Glomerular endothelial cell (primary cell): ENCODE data around the gene SAP30L. TPM values are rescaled to one million over a fixed set of nuclear protein-coding genes. Genes with fewer than 3 reads are reported as not detected.

Experiments used
- DNase-seq: peaks from one replicate; pipeline ENCODE4 v3.0.0-alpha.2; 2011; ENCODE audit warnings: low read depth, low spot score; ENCODE audit errors: extremely low read depth
- total RNA-seq: library from RNA; depleted of rRNA; stranded (reverse); fragments of >200 nt; gene quantifications from 2 replicates; pipeline ENCODE4 v1.2.3, GENCODE V29; 2015

SAP30L gene
- total RNA-seq, 1 donor from 2014 or later = 32.2 TPM

DNA sequence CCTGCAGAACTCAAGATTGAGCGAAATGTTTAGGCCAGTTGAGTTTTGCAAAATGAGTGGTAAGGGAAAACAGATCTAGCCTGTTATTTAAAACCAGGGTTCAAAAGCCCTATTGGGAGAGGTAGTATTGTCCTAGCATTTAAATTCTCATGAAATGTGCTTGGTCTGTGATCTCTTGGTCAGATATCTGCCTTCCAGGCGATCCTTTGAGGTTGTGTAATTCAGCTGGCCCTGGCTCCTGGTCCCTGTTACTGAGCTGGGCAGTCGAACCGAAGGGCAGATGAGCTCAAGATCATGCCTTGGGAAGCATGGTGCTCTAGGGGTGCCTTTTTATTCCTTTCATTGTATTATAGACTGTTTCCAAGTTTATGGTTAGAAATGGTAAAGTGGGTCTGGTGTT is 14.4 kb downstream of the SAP30L start:
- no peak for DNase-seq

DNA sequence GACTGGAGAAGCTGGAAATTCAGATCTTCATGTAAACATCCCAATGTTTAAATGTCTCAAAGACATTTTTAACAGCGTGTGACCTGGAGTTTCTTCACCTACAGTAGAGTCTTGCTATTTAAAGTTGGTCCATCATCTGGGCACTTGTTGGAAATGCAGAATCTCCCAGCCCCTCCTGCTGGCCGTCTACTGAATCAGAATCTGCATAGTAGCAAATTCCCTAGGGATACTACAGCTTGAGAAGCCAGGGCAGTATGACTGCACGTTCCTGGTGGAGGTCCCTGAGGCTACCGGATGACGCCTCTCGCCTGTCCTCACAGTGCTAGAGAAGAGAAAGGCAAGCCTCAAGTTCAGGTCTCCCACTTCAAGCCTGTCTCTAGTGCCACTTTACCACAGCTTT is 15.7 kb downstream of the SAP30L start:
- no peak for DNase-seq

GRCh38 chr5:154464438-154464837 is 18.6 kb downstream of the SAP30L start:
- no peak for DNase-seq

- DNase-seq = no peak
Observed at GRCh38 chr5:154465169-154465568, 19.4 kb downstream of the SAP30L start.

- DNase-seq = no peak
Observed at GRCh38 chr5:154466147-154466546, 20.4 kb downstream of the SAP30L start.

DNA sequence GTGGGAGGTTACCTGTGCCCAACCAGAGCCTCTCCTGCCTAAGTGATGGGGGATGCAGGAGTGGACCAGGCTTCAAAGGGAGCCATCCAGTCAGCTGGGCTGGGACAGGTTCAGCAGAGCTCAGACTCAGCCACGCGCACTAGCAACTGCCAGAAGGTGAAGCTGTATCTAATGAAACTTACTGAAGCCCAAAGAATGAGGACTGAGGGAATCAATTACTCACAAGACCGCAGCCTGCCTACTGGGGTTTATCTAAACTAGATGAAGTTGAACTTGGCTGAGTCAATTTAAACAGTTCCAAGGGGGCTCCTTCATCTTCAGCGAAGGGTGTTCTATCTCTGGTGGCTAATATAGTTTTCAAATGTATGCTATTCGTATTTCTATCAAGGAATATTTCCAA is 20.9 kb downstream of the SAP30L start:
- no peak for DNase-seq

DNA sequence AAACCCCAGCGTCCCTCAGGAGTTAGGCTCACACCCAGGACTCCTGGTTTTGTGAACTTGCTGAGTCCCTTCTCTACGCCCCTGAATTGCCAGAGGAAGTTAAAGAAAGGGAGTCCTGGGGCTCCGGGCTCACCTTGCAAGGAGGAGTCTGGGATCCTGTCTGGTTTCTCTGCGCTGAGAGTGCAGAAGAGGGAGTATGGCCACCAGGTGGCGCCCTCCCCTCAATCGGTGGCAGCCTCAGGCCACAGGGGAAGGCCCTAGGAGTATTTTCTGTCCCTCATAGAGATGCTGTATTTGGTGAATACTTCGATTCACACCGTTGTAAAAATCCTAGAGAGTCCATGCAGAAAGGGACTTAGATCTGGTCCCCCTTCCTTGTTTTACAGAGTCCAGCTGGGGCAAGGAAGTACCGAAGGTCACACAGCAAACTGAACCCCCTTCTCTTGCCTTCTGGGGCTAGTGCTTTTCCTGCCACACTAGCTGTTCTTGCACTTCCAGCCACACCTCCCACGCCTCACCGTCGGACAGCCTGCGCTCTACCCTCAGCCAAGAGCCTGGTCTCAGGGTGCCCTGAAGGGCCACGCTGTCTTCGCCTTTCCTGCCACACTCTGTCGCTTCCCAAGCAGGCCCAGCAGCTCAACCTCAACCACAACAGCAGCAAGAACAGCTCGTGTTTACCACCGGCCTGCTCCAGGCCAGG is 22.0 kb downstream of the SAP30L start:
- DNase-seq = no peak

DNA sequence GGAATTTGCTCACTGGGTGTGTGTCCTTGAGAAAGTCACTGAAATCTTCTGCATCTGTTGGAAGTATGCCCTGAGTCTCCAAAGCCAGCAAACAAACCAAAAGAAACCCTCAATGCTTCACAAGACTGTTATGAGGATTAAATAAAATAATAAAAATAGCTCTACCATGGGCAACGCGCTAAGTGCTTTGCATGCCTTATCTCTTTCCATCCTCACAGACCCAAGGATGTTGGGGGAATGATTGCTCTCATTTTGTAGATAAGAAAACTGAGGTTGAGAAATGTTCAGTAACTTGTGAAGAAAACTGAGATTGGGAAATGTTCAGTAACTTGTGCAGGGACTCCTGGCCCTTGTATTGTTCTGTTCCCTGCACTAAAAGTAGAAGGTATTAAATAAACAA is 24.3 kb downstream of the SAP30L start:
- DNase-seq = no peak

GRCh38 chr5:154470947-154471870 is 25.4 kb downstream of the SAP30L start:
- DNase-seq = no peak

GRCh38 chr5:154472871-154473580 is 27.2 kb downstream of the SAP30L start:
- DNase-seq = no peak

DNA sequence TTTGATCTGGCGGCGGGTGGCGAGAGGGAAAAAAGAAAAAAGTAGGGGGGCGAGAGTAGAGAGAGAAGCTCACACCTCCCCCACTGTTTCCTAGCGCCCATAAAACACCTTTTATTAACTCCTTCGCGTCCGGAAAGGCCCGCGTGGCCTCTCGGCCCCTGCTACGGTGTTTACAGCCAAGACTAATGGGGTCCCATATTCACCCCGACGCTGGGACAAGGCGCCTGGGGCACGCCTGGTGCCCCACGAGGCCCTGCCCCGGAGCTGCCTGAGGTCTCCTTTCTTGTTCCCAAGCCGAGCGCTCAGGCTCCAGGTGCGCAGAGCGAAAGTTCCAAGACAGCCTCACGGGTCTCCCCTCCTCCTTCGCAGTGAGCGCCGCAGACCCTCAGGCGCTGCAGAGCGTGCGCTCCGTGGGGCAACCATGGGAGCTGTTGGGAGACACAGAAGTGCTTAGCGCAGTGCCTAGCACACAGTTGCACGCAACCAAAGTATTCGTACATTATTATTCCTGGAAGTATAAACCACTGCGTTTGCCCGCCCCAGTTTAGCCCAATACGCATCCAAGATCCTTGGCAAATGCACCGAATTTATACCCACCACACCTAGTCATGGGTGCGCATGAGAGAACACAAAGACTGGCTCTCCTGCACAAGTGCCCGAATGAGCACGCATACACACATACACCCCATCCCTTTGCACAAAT is 27.9 kb downstream of the SAP30L start:
- no peak for DNase-seq

- no peak for DNase-seq
Observed at GRCh38 chr5:154474396-154475334, 28.9 kb downstream of the SAP30L start.

- no peak for DNase-seq
Observed at GRCh38 chr5:154475591-154476353, 30.0 kb downstream of the SAP30L start.

GRCh38 chr5:154476354-154477205 is 30.8 kb downstream of the SAP30L start:
- no peak for DNase-seq

- no peak for DNase-seq
Observed at GRCh38 chr5:154477382-154478223, 31.8 kb downstream of the SAP30L start.

DNA sequence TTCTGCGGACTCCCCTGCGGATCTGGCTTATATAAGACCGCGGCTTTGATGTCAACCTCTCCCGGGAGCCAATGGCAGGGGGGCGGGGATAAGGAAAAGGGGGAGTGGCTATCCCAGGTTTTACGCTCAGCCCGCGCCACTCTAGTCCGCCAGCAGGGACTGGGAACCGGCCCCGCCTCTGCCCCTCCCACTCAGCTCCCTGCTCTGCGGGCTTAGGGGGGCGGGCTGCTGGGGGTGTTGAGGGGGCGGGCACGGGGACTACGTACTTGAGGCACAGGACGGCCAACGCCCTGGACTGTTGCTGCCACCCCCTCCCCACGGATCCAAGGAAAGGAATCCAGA is 32.4 kb downstream of the SAP30L start, which contains the start of gene HAND1:
Gene HAND1, minus strand, starts transcription at position 4 of the 342 bp plus-strand sequence. CDS start 219 bp downstream, outside the sequence.
- DNase-seq = no peak

DNA sequence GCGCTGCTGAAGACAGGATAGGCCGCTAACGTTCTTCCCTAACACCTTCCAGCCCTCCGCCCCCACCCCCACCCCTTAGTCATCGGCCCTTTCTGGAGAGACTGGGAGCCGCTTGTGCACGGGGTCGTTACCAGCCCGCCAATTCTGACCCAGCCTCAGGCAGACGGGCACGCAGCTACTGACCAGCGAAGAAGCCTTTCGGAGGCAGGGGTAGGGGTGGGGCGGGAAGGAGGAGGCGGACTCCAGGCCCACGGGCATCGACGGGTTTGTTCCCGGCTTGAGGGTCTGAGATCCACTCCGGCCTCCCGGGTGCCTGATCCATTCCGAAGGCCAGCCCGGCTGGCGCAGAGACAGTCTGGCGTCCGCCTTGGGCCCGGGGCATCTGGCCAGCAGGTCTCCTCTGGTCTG is 33.0 kb downstream of the SAP30L start:
- DNase-seq = no peak
